ENCODE results near the gene AHCYL1.
A peak's percentile ranks its signal among the peaks of the same experiment; 100 is the strongest.

Gene AHCYL1

GRCh38 chr1:110059133-110059863 is 74.7 kb downstream of the AHCYL1 start:
- DNase-seq (ENCODE audit: low read depth in 3 of 3, low spot score in 1 of 3), result no peak

- DNase-seq (ENCODE audit: low read depth in 3 of 3, low spot score in 1 of 3), result peak; percentile 21 to 74 (median 27)
These were observed 75.6 kb downstream of the AHCYL1 start for GRCh38 chr1:110060034-110060661.

GRCh38 chr1:110060662-110061060 is 76.1 kb downstream of the AHCYL1 start:
- no peak for DNase-seq (ENCODE audit: low read depth in 3 of 3, low spot score in 1 of 3)

GRCh38 chr1:110061341-110061740 is 76.8 kb downstream of the AHCYL1 start:
- DNase-seq (ENCODE audit: low read depth in 3 of 3, low spot score in 1 of 3), result no peak

GRCh38 chr1:110062612-110063011 is 78.0 kb downstream of the AHCYL1 start:
- no peak for DNase-seq (ENCODE audit: low read depth in 3 of 3, low spot score in 1 of 3)

GRCh38 chr1:110063781-110064180 is 79.2 kb downstream of the AHCYL1 start:
- no peak for DNase-seq (ENCODE audit: low read depth in 3 of 3, low spot score in 1 of 3)

- no peak for DNase-seq (ENCODE audit: low read depth in 3 of 3, low spot score in 1 of 3)
These were observed 80.2 kb downstream of the AHCYL1 start for GRCh38 chr1:110064576-110065337.

- DNase-seq (ENCODE audit: low read depth in 3 of 3, low spot score in 1 of 3), result no peak
These were observed 81.3 kb downstream of the AHCYL1 start for GRCh38 chr1:110065841-110066240.

GRCh38 chr1:110067479-110067892 is 82.9 kb downstream of the AHCYL1 start:
- no peak for DNase-seq (ENCODE audit: low read depth in 3 of 3, low spot score in 1 of 3)

- no peak for DNase-seq (ENCODE audit: low read depth in 3 of 3, low spot score in 1 of 3)
These were observed 83.5 kb downstream of the AHCYL1 start for GRCh38 chr1:110067893-110068645.

GRCh38 chr1:110068646-110069403 is 84.3 kb downstream of the AHCYL1 start:
- no peak for DNase-seq (ENCODE audit: low read depth in 3 of 3, low spot score in 1 of 3)

- no peak for DNase-seq (ENCODE audit: low read depth in 3 of 3, low spot score in 1 of 3)
These were observed 85.1 kb downstream of the AHCYL1 start for GRCh38 chr1:110069404-110070281.

- no peak for DNase-seq (ENCODE audit: low read depth in 3 of 3, low spot score in 1 of 3)
These were observed 85.7 kb downstream of the AHCYL1 start for GRCh38 chr1:110070282-110070669.

GRCh38 chr1:110070671-110071242 is 86.2 kb downstream of the AHCYL1 start, which contains the start of gene ALX3:
TSS of gene ALX3 (minus strand) at chr1:110070672. CDS start at chr1:110070612, 60 bp downstream.
- no peak for DNase-seq (ENCODE audit: low read depth in 3 of 3, low spot score in 1 of 3)
